Lower lobe of right lung (tissue), 2 donors: ENCODE data around the gene GLIS1. TPM values are rescaled to one million over a fixed set of nuclear protein-coding genes. Genes with fewer than 3 reads are reported as not detected.

Experiments
- ATAC-seq, 2 donors: fragments of 200-7000 bp; cut with Tn5 transposase; one replicate each; pipeline ENCODE4 v1.9.1; 2020 to 2022; ENCODE audit warnings: mild to moderate bottlenecking in 2 of 2, moderate library complexity in 2 of 2
- DNase-seq: peaks from one replicate; pipeline ENCODE4 v3.0.0-alpha.2; 2020
- H3K27ac ChIP-seq: fragments of 200-600 bp; one replicate; pipeline ENCODE4 v1.8.0; 2022
- H3K27me3 ChIP-seq: fragments of 200-600 bp; one replicate; pipeline ENCODE4 v1.8.0; 2022; ENCODE audit warnings: low read depth
- H3K36me3 ChIP-seq: fragments of 200-600 bp; one replicate; pipeline ENCODE4 v1.8.0; 2022; ENCODE audit warnings: mild to moderate bottlenecking
- H3K4me1 ChIP-seq: fragments of 200-600 bp; one replicate; pipeline ENCODE4 v1.8.0; 2022
- H3K4me3 ChIP-seq: fragments of 200-600 bp; one replicate; pipeline ENCODE4 v1.8.0; 2022; ENCODE audit warnings: mild to moderate bottlenecking
- H3K9me3 ChIP-seq: fragments of 200-600 bp; one replicate; pipeline ENCODE4 v1.8.0; 2022
- intact Hi-C: fragments of 100-400 bp; cut with DNase I; formaldehyde crosslinking; loops from one replicate; pipeline ENCODE4 v1.11.0; 2022
- total RNA-seq: library from RNA; stranded (reverse); fragmentation: NEBNext Ultra II Directional; extraction: Animal tissue kit (Norgen Biotek cat#: 25700); gene quantifications from one replicate; pipeline ENCODE4 v1.2.1, GENCODE V29; 2021
- TF ChIP-seq, protein P1 (sequence below): fragments of 200-600 bp; IDR thresholded peaks from one replicate; pipeline ENCODE4 v1.8.0; 2022; ENCODE audit warnings: antibody characterized with exemption, mild to moderate bottlenecking
- donor health status: DM: no; HTN: yes; CAD: no; lungs with severe emphysema.

The GLIS1 gene
- total RNA-seq, 1 donor from 2014 or later: not detected

DNA sequence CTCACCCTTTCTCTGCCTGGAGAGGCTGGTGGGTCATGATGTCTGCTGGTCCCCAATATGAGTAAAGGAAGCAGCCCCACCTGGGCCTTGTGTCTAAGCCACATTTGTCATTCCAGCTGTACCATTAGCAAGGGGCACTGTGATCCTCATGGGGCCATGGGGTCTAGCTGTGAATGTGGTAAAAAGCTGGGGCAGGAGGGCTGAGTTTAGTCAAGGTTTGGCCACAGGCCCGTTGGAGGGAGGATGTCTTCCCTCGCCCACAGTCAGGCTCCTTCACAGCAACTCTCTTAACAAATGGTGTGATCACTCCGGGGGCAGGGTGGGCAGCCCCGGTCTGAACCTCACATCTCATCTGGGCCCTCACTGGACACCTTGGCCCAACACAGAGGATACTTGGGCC lies 164.3 kb downstream of the GLIS1 start:
- TF ChIP-seq, protein P1, sequence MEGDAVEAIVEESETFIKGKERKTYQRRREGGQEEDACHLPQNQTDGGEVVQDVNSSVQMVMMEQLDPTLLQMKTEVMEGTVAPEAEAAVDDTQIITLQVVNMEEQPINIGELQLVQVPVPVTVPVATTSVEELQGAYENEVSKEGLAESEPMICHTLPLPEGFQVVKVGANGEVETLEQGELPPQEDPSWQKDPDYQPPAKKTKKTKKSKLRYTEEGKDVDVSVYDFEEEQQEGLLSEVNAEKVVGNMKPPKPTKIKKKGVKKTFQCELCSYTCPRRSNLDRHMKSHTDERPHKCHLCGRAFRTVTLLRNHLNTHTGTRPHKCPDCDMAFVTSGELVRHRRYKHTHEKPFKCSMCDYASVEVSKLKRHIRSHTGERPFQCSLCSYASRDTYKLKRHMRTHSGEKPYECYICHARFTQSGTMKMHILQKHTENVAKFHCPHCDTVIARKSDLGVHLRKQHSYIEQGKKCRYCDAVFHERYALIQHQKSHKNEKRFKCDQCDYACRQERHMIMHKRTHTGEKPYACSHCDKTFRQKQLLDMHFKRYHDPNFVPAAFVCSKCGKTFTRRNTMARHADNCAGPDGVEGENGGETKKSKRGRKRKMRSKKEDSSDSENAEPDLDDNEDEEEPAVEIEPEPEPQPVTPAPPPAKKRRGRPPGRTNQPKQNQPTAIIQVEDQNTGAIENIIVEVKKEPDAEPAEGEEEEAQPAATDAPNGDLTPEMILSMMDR: no peak
- Histone ChIP-seq H3K4me1 (no peaks in the 10 kb centered on the region), H3K27me3 (no peaks in the 10 kb centered on the region), H3K4me3 (no peak overlapping the region), H3K36me3 (no peaks in the 10 kb centered on the region), H3K27ac (no peak overlapping the region), H3K9me3 (no peaks in the 10 kb centered on the region)
- intact Hi-C loops: no loop called here
- DNase-seq (no peak), ATAC-seq (no peak)

DNA sequence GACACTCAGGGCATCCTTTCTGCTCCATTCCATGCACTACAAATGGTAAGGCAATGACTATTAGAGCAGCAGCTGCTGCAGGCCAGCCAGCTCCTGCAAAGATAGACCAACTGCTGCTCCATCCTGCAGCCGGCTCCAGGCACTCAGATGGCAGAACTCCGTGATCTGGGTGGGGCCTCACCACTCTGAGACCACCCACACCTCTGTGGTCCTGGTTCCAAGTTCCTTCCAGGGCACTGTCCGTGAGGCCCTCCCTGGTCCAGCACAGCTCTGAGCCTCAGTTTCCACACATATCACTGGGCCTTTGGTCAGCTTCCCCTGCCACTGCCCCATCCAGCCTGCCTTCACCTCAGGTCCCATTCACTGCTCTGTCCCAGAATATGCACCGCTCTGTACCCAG lies 165.0 kb downstream of the GLIS1 start:
- Histone ChIP-seq H3K36me3 (no peaks in the 10 kb centered on the region), H3K27me3 (no peaks in the 10 kb centered on the region), H3K4me1 (no peaks in the 10 kb centered on the region), H3K27ac (no peak overlapping the region), H3K4me3 (no peak overlapping the region), H3K9me3 (no peaks in the 10 kb centered on the region)
- no peak for DNase-seq
- ATAC-seq: no peak
- TF ChIP-seq, protein P1: no peak
- intact Hi-C loops: no loop called here

DNA sequence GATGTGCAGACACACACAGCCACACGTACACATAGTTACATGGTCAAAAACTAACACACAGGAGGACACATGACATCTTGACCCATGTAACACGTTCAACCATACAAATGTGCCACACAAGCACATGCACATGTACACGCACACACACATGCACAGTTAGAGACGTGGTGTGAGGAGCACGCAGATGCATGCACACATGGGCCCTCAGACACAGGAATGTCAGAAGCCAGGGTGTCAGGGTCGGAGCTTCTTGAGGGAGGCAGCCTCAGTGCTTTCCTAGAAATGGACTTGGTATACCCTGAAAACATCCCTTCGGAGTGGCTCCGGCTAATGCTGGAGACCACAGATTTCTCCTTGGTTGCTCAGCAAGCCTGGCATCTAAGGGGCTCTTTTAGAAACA lies 165.4 kb downstream of the GLIS1 start:
- Histone ChIP-seq H3K9me3 (no peaks in the 10 kb centered on the region), H3K4me3 (no peak overlapping the region), H3K27me3 (no peaks in the 10 kb centered on the region), H3K4me1 (no peaks in the 10 kb centered on the region), H3K27ac (no peak overlapping the region), H3K36me3 (no peaks in the 10 kb centered on the region)
- DNase-seq (no peak), ATAC-seq (no peak)
- TF ChIP-seq, protein P1: no peak
- intact Hi-C loops: no loop called here

DNA sequence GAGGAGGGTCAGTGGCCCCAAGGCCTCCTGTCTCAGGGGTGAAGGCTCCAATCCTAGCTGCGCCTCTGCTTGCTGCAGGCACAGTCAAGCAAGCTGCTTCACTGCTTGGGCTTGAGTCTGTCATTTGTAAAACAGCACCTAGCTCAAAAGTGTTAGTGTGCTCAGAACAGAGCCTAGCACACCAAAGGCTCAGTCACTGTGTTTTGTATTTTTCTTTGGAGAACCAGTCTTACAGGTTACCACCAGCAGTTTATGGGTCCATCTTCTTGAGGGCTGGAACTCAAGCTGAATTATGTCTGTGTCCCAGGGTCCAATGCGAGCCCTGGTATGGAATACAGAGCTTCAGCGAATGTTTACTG lies 166.2 kb downstream of the GLIS1 start:
- ATAC-seq: no peak
- TF ChIP-seq, protein P1: no peak
- intact Hi-C loops: no loop called here
- Histone ChIP-seq H3K27ac (no peak overlapping the region), H3K9me3 (no peaks in the 10 kb centered on the region), H3K4me1 (no peaks in the 10 kb centered on the region), H3K27me3 (no peaks in the 10 kb centered on the region), H3K36me3 (no peaks in the 10 kb centered on the region), H3K4me3 (no peak overlapping the region)
- no peak for DNase-seq

DNA sequence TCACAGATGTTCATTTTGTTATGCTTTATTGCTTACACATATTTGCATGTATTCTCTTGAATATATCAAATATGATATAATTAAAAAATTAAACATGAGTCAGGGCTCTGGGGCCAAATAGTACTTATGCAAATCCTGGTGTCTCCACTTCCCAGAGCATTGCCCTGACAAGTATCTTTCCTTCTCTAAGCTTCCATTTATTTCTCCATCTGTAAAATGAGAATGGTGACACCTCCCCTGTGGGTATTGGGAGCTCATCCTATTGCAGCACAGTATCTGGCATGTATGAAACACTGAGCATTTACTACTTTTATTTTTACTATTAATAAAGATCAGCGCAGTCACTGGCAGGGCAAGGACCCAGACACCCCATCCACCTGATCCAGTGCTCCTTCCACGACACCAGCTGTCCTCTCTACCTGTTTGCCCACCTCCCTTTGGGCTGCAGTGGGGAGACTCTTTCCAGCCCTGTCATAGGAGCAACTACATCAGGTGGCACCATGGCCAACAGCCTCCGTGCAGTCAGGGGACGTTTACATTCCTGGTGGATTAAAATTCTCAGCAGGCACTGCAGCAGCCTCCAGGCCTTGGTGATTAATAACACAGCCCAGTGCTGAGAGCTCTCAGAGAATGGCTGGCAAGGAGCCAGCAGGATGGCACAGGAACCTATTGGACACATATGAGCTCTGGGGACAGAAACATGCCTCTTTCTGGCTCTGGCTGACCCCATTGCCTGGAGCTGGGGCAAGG lies 166.7 kb downstream of the GLIS1 start:
- no peak for DNase-seq
- no peak overlapping the region for H3K27ac ChIP-seq

More for the DNA sequence above, 166.7 kb downstream of the GLIS1 start:
- Histone ChIP-seq H3K4me1 (no peaks in the 10 kb centered on the region), H3K27me3 (no peaks in the 10 kb centered on the region), H3K36me3 (no peaks in the 10 kb centered on the region), H3K9me3 (no peaks in the 10 kb centered on the region), H3K4me3 (no peak overlapping the region)
- TF ChIP-seq, protein P1: no peak
- ATAC-seq: no peak
- intact Hi-C loops: no loop called here
